NCI-H2196 (cell line): Measurements from ENCODE around the gene UNC13D.
"Not testable (repeated sequence)": the region's sequence is repeated elsewhere in the genome, so short reads cannot be mapped to it uniquely, and the experiment has no call there.

ENCODE experiments used
- DNase-seq: peaks from one replicate; lab custom pipeline; 2025; ENCODE audit not compliant: unreplicated experiment; lab: John Stamatoyannopoulos, UW

The UNC13D gene

DNA sequence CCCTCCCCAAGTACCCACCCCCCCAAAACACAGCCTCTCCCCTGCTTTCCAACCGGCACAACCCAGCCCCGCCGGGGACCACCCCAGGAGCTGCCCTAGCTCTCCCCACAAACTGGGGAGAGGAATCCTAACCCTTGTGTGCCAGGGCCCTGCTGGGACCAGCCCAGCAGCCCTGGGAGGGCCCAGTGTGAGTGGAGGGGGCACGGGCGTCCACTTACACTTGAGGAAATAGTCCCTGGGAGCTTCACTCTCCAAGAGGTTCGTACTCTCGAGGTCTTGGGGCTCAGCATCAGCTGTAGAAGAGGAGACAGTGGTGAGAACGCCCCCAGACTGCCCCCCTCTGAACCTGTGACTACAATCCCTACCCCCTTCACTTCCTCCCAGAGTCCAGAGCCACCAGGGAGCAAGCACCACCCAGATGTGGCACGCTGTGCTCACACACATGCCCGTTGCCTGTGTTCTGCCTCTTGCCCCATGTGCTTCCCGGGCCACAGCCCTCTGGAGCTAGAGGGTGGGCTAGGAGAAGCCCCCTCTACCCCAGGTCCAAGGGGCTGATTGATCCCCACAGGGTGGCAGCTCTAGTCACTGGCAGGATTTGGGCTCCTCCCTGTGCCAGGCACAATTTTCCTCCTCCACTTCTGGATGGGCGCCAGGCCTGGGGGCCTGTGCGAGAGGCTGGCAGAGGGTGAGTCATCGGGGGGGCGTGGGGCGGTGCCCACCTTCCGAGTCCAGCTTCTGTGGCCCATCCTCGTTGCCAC is 31.2 kb upstream of the UNC13D start:
- peak; percentile 84 for DNase-seq

DNA sequence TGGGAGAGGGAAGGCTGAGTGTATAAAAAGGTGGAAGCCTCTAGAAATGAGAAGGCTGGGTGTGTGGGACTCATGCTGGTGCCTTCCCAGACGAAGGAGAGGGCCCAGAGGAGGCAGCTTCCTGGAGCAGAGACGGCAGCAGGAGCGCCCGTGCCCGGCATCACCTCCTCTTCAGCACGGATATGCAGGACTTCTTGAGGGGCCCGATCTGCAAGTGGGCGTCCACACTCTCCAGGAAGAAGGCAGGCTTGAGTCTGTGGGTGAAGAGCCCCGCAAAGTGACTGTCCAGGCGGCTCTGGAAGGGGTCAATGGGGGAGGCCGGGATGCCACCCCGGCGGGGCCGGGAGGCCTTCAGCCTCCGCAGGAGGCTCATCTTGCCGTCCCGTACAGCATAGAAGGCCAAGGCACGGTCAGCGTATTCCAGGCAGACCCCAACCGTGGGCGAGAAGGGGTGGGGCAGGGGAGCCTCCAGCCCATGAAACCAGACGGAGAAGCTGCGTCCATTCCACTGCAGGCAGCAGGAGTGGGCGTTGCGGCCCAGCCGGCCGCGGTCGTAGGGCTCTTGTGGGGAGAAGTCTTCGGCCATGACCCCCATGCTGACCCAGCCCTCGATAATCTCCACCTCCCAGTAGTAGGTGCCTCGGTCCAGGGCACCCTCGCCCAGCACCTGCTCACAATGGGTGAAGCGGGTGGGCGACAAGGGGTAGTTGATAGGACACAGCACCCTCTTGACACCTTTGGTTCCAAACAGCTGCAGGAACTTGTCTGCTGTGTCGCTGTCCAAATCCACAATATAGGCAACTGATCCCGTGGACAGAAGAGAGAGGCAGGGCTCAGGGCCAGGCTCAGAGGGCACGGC is 30.3 kb upstream of the UNC13D start:
- DNase-seq, result no peak

DNA sequence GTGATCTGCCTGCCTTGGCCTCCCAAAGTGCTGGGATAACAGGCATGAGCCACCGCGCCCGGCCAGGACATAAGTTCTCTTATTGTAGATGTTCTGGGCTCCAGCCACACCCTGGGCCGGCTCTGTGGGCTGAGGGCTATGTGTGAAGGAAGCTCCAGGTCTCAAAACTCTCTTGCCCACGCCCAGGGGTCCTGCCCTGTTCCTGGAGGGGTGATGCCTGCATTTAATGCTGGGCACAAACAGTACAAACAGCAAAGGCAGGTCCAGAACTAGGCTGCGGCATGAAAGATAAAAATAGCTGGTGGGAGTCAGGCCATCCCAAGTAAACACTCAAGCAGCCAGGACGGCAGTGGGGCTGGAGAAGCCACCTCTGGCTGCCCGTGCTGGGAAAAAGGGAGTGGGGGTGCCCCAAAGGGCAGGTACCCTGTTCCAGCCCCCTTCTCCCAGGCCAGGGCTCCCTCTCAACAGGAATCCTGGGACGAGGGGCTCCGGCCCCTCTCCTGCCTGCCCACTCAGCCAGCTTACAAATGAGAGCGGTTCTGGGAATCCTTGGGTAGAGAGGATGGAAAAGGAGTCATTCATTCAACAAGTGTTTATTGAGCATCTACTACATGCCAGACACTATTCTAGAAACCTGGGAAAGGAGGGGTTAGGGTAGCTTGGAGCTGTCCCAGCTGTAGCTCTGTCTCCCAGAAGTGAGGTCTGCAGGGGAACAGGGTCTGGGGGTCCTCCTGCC is 29.6 kb upstream of the UNC13D start:
- DNase-seq, result no peak

DNA sequence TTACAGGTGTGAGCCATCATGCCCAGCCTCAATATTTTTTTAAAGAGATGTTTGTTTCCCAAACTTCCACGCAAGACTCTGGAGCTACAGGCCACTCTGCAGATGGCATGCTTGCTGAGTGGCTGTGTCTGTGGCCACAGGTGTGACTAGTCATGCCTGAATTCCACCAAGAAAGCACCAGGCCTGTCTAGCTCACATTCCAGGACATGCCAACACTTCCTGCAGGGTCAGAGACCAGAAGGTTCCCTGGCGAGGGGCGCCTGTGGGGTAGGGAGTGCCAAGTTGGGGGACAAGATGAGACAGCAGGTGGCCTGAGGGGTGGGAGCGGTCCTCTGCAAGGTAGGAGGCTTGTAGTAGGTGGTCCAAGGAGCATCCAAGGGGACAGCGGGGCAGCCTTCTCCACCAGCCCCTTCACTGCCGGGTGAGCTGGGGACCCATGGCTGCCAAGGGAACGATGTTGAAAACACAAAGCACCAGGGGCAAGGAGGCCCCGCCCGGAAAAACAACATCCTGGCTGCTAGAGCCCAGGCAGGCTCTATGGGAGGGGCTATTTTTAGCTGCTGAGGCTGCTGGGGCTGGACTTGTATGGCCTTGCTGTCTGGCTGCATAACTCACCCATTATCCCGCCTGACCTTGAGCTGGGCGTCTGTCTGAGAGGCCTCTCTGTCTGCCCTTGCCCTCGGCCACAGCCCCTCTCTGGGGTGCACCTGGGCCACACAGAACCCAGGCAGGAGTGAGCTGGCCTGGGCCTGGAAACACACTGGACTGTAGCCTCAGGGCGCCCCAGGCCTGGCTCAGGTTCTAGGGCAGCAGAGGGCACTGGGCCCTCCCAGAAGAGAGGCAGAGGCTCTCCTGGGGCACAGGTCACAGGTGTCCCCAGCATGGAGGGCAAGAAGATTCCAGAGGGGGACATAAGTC is 28.5 kb upstream of the UNC13D start:
- DNase-seq, result peak; percentile 79

DNA sequence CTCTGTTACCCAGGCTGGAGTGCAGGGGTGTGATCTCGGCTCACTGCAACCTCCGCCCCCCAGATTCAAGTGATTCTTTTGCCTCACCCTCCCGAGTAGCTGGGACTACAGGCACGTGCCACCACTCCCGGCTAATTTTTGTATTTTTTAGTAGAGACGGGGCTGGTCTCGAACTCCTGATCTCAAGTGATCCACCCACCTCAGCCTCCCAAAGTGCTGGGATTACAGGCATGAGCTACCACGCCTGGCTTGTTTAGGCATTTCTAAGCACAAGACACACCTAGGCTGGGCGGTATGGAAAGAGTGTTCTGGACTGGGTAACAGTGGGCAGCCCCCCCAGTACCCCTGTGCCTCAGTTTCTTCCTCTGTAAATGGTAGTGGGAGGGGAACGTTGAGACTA is 26.0 kb upstream of the UNC13D start:
- not testable (repeated sequence) for DNase-seq

DNA sequence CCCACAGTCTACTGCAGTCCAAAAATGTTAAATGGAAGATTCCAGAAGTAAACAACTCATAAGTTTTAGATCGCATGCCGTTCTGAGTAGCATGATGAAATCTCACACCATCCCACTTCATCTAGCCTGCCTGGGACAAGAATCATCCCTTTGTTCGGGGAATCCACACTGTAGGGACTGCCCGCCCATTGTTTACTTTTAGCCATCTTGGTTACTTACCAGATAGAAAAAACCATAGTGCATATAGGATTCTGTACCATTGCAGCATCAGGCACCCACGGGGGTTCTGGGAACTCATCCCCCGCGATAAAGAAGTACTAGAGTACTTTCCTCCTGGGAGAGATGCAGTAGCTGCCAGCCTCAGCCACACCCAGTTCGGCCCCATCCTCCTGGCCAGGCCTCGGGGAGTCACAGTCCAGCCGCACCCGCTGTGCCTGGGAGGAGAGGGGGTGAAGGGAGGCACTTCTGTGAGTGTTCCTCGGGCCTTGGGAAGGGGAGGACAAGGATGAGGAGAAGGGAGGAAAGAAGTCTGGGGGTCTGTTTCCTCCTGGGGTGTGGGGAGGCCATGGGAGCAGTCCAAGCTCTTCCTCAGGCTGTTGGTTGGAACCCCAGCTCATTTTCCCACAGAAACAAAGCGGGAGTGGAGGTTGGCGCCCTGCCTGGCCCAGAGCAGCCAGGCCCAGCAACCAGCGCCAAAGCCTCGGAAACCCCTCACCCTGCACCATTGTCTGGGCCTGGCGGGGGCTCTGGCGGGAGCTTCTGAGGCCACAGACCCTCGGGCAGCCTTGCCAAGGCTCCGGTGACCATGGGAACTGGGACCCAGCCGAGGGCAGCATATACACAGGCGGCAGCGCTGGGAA is 25.3 kb upstream of the UNC13D start:
- DNase-seq, result no peak

DNA sequence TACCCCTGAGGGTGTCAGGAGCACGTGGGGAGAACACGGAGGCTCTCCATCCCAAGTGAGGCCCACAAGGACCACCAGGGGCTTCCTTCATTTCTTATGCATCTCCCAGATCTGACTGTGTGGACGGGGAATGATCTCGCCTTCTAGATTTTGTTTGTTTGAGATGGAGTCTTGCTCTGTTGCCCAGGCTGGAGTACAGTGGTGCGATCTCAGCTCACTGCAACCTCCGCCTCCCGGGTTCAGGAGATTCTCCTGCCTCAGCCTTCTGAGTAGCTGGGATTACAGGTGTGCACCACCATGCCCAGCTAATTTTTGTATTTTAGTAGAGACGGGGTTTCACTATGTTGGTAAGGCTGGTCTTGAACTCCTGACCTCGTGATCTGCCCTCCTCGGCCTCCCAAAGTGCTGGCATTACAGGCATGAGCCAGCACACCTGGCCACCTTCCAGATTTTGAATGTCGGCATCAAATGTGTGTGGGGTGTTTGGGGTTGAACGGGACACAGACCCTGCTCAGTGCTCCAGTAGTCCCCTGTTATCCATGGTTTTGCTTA is 24.6 kb upstream of the UNC13D start:
- not testable (repeated sequence) for DNase-seq

DNA sequence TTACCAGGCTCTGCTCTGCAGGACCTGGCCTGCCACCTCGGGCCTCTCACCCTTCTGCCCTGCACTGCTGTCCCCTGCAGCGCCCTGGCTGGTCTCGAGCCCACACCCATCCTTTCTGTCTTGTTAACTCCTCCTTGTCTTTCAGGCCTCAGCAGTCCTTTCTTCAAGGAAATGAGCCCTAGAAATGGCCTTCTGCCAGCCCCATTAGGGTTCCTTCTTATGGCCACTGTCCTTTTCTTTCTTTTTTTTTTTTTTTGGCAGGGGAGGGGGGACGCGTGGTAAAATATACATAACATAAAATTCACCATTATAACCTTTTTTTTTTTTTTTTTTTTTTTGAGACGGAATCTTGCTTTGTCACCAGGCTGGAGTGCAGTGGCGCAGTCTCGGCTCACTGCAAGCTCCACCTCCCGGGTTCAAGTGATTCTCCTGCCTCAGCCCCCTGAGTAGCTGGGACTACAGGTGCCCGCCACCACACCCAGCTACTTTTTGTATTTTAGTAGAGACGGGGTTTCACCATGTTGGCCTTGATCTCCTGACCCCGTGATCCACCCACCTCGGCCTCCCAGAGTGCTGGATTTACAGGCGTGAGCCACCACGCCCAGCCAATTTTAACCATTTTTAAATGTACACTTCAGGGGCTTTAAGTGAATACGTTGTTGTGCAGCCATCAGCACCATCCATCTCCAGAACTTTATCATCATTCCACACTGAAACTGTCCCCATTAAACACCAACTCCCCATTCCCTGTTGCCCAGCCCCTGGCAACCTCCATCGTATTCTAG is 21.4 kb upstream of the UNC13D start:
- not testable (repeated sequence) for DNase-seq

DNA sequence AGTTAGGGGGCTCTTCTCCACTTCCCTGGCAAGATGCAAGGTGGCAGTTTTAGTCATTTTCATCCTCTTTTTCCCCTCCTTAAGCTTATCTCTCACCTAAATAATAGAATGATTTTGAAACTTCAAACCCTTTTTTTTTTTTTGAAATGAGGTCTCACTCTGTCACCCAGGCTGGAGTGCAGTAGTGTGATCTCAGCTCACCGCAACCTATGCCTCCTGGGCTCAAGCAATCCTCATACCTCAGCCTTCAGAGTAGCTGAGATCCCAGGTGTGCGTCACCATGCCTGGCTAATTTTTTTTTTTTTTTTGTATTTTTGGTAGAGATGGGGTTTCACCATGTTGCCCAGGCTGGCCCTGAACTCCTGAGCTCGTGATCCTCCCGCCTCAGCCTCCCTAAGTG is 20.7 kb upstream of the UNC13D start:
- DNase-seq, result not testable (repeated sequence)

DNA sequence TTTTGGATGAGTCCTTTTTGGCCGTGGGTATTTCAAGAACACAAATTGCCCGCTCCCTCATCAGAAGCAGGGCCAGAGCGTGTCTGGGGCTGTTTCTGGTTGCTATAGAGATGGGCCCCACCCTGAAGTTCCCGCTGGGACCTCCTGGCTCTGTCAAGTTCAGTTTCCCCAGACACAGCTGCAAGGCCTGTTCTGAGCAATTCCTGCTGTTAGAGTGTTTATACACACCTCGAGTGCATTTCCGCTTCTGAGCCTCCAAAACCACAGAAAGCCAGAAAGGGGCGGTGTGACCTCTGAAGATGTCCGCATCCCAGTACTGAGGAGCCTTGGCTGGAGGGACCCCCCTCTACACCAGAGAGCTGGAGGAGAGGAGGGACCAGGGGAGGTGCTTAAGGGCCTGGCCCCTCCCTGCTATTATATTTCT is 20.3 kb upstream of the UNC13D start:
- DNase-seq, result no peak

DNA sequence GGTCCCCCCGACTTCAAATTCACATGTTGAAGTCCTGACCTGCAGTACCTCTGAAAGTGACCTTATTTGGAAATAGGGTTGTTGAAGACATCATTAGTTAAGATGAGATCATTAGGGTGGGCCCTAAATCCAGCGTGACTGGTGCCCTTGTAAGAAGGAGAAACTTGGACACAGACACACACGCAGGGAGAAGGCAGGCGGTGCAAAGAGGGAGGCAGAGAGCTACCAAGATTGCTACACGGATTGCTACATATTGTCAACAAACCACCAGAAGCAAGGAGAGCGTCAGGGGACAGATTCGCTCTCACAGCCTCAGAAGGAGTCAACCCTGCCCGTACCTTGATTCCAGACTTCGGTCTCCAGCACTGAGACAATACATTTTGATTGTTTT is 17.7 kb upstream of the UNC13D start:
- DNase-seq, result no peak

DNA sequence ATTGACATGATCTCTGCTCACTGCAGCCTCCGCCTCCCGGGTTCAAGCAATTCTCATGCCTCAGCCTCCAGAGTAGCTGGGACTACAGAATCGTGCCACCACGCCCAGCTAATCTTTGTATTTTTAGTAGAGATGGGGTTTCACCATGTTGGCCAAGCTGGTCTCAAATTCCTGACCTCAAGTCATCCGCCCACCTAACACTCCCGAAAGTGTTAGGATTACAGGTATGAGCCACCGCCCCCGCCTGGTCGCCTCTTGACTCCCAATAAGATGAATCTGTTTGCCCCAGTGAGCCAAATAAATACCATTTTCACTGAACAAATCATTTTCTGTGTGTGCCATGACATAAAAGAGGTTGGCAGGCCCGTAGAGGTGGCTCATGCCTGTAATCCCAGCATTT is 15.2 kb upstream of the UNC13D start:
- DNase-seq, result not testable (repeated sequence)

DNA sequence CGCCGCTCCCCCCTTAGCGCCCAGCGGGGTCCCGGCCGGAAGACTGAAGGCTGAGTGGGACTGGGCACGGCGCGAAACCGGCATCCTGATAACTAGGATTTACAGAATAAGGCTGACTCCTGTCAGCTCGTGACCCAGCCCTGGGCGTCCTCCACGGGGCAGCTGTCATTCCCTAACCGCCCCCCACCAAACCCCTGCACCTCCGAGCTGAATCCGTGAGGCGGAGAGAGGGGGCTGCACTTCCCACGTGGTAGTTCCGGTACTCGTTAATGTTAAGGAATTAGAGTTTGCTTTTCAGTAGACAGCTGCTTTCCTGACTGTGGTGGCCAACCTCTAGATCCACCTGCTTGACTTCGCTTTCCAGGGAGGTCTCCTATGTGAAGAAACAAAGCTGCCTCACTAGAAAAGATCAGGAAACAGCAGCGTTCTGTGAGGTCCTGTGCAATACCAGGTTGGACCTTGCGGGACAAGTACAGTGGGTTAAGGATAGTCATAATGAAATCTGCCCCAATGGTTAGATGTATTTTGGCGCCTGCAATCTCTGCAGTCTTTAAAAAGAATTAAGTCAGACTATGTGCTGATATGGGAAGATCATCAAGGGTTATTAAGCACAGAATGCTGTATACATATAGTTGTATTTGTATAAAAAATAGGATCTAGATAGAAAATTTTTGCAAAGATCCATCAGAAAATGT is 12.0 kb upstream of the UNC13D start:
- DNase-seq, result no peak

DNA sequence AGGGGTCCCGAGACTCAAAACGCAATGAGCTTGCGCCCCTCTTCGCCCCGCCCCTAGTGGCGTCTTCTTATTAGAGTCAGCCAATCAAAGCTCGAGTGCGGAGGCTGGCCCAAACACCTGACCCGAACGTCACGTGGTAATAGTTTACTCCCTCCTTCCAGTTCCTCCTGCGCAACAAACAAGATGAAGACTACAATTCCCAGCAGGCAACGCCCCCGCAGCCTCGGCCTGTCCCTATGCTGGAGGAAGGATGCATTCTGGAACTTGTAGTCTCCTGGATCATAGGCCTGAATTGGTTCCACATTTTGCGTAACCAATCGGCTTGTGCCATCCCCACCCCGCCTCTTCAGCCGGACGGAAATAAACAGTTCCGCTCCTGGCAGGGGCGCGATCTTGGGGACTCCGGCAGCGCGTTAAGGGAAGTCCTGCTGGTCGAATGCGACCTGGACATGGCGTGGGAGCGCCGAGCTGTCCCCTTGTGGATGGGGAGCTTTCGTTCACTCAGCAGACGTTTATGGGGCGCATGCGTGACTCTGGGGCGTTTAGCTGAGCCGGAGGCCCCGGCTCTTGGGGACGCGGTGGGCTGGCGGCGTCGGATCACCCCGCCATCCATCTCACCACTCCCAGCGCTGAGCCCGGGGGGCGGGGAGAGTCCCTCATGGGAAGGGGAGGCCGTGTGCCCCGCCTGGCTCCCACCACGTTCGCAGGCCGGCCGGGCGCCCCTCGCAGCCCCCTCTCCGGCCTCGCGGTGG is 11.3 kb upstream of the UNC13D start, which contains the start of gene WBP2:
Gene WBP2 (minus strand): TSS at position 26 of the 752 bp plus-strand sequence. CDS start 38 bp downstream, outside the sequence.
- peak; percentile 100 for DNase-seq

DNA sequence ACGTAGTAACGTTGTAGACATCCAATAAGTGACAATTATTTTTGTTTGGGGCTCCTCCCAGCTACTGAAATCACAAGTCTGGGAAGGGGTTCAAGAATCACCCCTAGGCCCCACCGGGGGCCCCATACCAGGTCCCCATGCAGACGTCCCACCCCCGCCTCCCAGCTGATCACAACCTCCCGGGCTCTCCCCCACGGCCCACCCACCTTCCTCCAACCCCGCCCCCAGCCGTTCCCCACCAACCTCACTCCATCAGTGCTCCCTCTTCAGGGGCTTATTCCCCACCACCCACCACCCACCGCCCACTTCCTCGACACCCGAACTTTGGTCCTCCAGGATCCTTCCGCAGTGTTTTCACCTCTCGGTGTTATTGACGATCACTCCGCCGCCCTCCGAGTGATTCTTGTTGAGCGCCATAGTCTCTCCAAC is 10.7 kb upstream of the UNC13D start:
- no peak for DNase-seq

DNA sequence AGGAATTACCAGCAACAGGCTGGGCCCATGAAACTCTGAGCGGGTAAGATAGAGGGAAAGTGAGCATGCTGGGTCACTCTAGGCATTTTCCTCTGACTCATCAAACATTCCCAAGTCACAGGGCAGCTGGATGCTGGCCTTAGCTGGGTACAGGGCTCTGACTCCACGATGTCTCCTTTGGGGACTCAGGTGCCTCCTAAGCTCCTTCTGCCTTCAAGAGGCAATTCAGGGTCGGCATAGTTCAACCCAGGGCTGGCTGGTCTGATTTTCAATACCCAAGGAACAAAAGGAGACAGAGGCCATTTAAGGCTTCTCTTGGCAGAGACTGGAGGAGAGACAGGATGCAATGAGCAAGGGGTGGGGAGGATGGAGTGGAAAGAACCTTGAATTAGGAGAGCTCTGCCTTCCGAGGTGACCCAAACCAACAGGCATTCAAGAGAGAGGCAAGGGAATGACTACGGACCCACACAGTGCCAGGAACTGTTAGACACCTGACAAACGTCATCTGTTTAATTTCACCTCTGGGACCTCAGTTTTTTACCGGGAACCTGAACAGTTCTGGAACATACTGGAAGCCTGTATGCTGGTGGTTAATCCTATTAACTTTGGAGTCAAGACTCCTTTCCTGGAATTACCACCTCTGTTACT is 10.0 kb upstream of the UNC13D start:
- no peak for DNase-seq

DNA sequence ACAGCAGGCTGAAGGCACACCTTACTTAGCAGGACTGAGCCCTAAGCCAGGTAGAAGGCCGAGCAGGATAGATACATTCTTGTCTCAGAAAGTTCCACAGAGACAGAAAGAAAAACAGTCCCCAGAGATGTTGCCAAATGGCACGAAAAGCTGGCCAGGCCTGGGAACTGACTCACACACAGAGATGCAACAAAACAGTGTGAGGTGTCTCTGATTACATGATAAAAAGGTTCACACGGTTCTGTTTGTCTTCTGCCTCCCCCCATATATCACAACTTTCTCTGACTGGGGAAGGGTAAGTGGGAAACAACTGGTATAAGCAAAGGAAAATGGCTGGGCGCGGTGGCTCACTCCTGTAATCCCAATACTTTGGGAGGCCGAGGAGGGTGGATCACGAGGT is 9.2 kb upstream of the UNC13D start:
- no peak for DNase-seq
